Lower leg skin (tissue), 3 donors: ENCODE results near the gene FBXL13.

Source experiments
- POLR2A ChIP-seq, 2 donors: fragments of 450-650 bp; IDR thresholded peaks; one replicate each; pipeline ENCODE4 v1.6.1; 2016 to 2017; ENCODE audit warnings: antibody characterized with exemption in 2 of 2, mild to moderate bottlenecking in 1 of 2, moderate library complexity in 1 of 2
- TF ChIP-seq, protein P1 (sequence below), 3 donors: fragments of 450-650 bp; IDR thresholded peaks; one replicate each; pipeline ENCODE4 v1.5.1; 2016; ENCODE audit warnings: antibody characterized with exemption in 3 of 3, mild to moderate bottlenecking in 3 of 3, moderate library complexity in 2 of 3

DNA sequence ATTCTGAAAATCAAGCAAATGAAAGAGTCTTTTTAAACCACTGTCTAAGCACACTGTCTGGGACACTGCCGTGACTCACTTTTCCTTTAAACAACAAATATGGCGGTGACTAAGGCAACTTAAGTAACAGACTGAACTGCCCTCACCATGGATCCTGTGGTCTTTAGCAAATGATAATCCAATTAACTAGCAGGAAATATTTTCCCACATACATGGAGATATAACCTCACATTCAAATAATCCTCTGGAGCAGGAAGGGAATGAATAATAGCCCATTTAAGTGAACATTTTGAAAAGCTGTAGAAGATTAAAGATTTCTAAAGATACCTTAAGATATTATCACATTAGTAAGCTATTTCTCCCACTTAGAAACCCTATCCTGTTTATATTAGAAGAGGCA, 202.1 kb downstream of the FBXL13 start:
- TF ChIP-seq, protein P1, sequence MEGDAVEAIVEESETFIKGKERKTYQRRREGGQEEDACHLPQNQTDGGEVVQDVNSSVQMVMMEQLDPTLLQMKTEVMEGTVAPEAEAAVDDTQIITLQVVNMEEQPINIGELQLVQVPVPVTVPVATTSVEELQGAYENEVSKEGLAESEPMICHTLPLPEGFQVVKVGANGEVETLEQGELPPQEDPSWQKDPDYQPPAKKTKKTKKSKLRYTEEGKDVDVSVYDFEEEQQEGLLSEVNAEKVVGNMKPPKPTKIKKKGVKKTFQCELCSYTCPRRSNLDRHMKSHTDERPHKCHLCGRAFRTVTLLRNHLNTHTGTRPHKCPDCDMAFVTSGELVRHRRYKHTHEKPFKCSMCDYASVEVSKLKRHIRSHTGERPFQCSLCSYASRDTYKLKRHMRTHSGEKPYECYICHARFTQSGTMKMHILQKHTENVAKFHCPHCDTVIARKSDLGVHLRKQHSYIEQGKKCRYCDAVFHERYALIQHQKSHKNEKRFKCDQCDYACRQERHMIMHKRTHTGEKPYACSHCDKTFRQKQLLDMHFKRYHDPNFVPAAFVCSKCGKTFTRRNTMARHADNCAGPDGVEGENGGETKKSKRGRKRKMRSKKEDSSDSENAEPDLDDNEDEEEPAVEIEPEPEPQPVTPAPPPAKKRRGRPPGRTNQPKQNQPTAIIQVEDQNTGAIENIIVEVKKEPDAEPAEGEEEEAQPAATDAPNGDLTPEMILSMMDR (IDR thresholded peaks at IDR 0.05) = no peak
- TF ChIP-seq POLR2A (IDR thresholded peaks at IDR 0.05) = no peak
